GM13976 (cell line): ENCODE measurements around the gene GOLGA2.

Experiments used
- DNase-seq: peaks from one replicate; pipeline ENCODE4 v3.0.0; 2012; ENCODE audit warnings: low spot score
- CTCF ChIP-seq: IDR thresholded peaks from 2 replicates; pipeline ENCODE4 v1.5.1; 2012; ENCODE audit warnings: borderline replicate concordance, mild to moderate bottlenecking; ENCODE audit not compliant: insufficient read depth; ENCODE audit errors: extremely low read depth, missing control alignments, control extremely low read depth
- in situ Hi-C: fragments of 300-500 bp; cut with MboI; formaldehyde crosslinking; loops from one replicate; pipeline ENCODE4 v1.12.0; 2022; ENCODE audit warnings: low sequenced_read_pairs, mixed read lengths, inconsistent platforms; ENCODE audit not compliant: unreplicated experiment

The GOLGA2 gene

GRCh38 chr9:128253991-128254346, 21.8 kb downstream of the GOLGA2 start:
- no peak for TF ChIP-seq CTCF
- in situ Hi-C loops, result no loop called here
- no peak for DNase-seq

GRCh38 chr9:128253140-128253990, 22.4 kb downstream of the GOLGA2 start:
- no peak for DNase-seq
- in situ Hi-C loops, result no loop called here
- no peak for TF ChIP-seq CTCF

- no peak for TF ChIP-seq CTCF
- in situ Hi-C loops, result no loop called here
- DNase-seq, result no peak
These were observed 23.3 kb downstream of the GOLGA2 start for GRCh38 chr9:128252317-128253139.

GRCh38 chr9:128251732-128252100, 24.1 kb downstream of the GOLGA2 start:
- no peak for TF ChIP-seq CTCF
- no peak for DNase-seq
- in situ Hi-C loops, result no loop called here

- TF ChIP-seq CTCF, result no peak
- in situ Hi-C loops, result no loop called here
- DNase-seq, result no peak
These were observed 24.7 kb downstream of the GOLGA2 start for GRCh38 chr9:128250839-128251731.

- no peak for TF ChIP-seq CTCF
- peak; percentile 100 for DNase-seq
- in situ Hi-C loops, result no loop called here
These were observed 25.6 kb downstream of the GOLGA2 start for GRCh38 chr9:128249908-128250838.
